Thyroid gland (tissue), 4 donors: ENCODE data around the gene RDX. TPM values are rescaled to one million over a fixed set of nuclear protein-coding genes. Genes with fewer than 3 reads are reported as not detected.
"Not testable (repeated sequence)": the region's sequence is repeated elsewhere in the genome, so short reads cannot be mapped to it uniquely, and the experiment has no call there.

Source experiments
- DNase-seq, 2 donors: peaks; one replicate each; pipeline ENCODE4 v3.0.0-alpha.2; 2019
- H3K27ac ChIP-seq, 3 donors: fragments of 200-600 bp; sonication (generic); 1 replicate in 2 of 3; 2 replicates in 1 of 3; pipeline ENCODE4 v1.5.1; 2016 to 2019; ENCODE audit warnings: mild to moderate bottlenecking in 1 of 3, moderate library complexity in 1 of 3
- H3K27me3 ChIP-seq: fragments of 200-600 bp; sonication (generic); one replicate; pipeline ENCODE4 v1.5.1; 2019
- H3K36me3 ChIP-seq, 2 donors: fragments of 200-600 bp; sonication (generic); one replicate each; pipeline ENCODE4 v1.5.1; 2016 to 2019
- H3K4me1 ChIP-seq, 2 donors: fragments of 200-600 bp; sonication (generic); one replicate each; pipeline ENCODE4 v1.5.1; 2017 to 2019
- H3K4me3 ChIP-seq, 3 donors: fragments of 200-600 bp; sonication (generic); replicated peaks in 1 of 3; 1 replicate in 2 of 3; 2 replicates in 1 of 3; pipeline ENCODE4 v1.5.1; 2016; ENCODE audit warnings: mild to moderate bottlenecking in 1 of 3
- H3K9me3 ChIP-seq: fragments of 200-600 bp; sonication (generic); one replicate; pipeline ENCODE4 v1.5.1; 2017
- POLR2A ChIP-seq, 2 donors: fragments of 450-650 bp; IDR thresholded peaks; one replicate each; pipeline ENCODE4 v1.6.1; 2017; ENCODE audit warnings: antibody characterized with exemption in 2 of 2, mild to moderate bottlenecking in 2 of 2, moderate library complexity in 1 of 2
- WGBS, 2 donors: methylation state at CpG; one replicate each; pipeline ENCODE4 v1.1.5; 2017; 5-methylcytosine and 5-hydroxymethylcytosine counted together
- intact Hi-C: fragments of 100-400 bp; cut with DNase I; formaldehyde crosslinking; loops from one replicate; pipeline ENCODE4 v1.15.1; 2023
- total RNA-seq, 4 donors: library from RNA; depleted of rRNA; stranded (reverse); fragments of >200 nt; gene quantifications; one replicate each; pipeline ENCODE4 v1.2.3, GENCODE V29; 2016
- TF ChIP-seq, protein P1 (sequence below), 6 experiments: fragments of 200-600 bp in 3 of 6; fragments of 450-650 bp in 3 of 6; sonication (generic) in 3 of 6; IDR thresholded peaks; one replicate each; pipeline ENCODE4 v1.5.1; 2016 to 2019; ENCODE audit warnings: antibody characterized with exemption in 6 of 6, mild to moderate bottlenecking in 2 of 6, inconsistent platforms in 1 of 6, moderate library complexity in 1 of 6

The RDX gene
- total RNA-seq, 4 donors from 2014 or later: 83.2 to 138 (median 107) TPM

GRCh38 chr11:110317516-110317932 lies 21.1 kb upstream of the RDX start:
- intact Hi-C loops: no loop called here
- H3K27ac ChIP-seq: no peak overlapping the region
- H3K36me3 ChIP-seq: no peaks in the 10 kb centered on the region
- TF ChIP-seq, protein P1, sequence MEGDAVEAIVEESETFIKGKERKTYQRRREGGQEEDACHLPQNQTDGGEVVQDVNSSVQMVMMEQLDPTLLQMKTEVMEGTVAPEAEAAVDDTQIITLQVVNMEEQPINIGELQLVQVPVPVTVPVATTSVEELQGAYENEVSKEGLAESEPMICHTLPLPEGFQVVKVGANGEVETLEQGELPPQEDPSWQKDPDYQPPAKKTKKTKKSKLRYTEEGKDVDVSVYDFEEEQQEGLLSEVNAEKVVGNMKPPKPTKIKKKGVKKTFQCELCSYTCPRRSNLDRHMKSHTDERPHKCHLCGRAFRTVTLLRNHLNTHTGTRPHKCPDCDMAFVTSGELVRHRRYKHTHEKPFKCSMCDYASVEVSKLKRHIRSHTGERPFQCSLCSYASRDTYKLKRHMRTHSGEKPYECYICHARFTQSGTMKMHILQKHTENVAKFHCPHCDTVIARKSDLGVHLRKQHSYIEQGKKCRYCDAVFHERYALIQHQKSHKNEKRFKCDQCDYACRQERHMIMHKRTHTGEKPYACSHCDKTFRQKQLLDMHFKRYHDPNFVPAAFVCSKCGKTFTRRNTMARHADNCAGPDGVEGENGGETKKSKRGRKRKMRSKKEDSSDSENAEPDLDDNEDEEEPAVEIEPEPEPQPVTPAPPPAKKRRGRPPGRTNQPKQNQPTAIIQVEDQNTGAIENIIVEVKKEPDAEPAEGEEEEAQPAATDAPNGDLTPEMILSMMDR (IDR thresholded peaks at IDR 0.05): no peak
- no peak for TF ChIP-seq POLR2A (IDR thresholded peaks at IDR 0.05)
- peaks cover 6 to 16% of the 10 kb centered on the region in 2 donors for H3K4me1 ChIP-seq
- no peak for DNase-seq
- no peaks in the 10 kb centered on the region for H3K27me3 ChIP-seq
- H3K4me3 ChIP-seq: no peak overlapping the region
- H3K9me3 ChIP-seq: no peaks in the 10 kb centered on the region
- 17 to 19% methylated on average over 3 of the region's 3 CpGs for WGBS, 2 donors

DNA sequence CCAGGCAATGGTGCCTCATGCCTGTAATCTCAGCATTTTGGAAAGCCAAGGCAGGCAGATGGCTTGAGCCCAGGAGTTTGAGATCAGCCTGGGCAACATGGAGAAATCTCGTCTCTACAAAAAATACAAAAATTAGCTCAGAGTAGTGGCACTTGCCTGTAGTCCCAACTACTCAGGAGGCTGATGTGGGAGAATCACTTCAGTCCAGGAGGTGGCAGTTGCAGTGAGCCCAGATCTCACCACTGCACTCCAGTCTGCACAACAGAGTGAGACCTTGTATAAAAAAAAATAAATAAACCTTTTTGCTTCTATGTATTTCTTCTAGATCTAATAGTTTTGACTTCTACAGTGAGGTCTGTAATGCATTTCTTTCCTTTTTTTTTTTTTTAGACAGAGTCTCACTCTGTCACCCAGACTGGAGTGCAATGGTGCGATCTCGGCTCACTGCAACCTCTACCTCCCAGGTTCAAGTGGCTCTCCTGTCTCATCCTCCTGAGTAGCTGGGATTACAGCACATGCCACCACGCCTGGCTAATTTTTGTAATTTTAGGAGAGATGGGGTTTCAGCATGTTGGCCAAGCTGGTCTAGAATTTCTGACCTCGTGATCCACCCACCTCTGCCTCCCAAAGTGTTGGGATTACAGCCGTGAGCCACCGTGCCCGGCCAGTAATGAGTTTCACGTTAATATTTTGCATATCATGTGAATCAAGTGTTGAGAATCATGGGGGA lies 18.1 kb upstream of the RDX start:
- no peak for TF ChIP-seq POLR2A (IDR thresholded peaks at IDR 0.05)
- TF ChIP-seq, protein P1 (IDR thresholded peaks at IDR 0.05): no peak
- intact Hi-C loops: no loop called here
- no peak overlapping the region for H3K27ac ChIP-seq
- H3K4me1 ChIP-seq: peaks cover 14 to 25% of the 10 kb centered on the region in 2 donors
- no peaks in the 10 kb centered on the region for H3K9me3 ChIP-seq
- peak; percentile 50 to 56 for DNase-seq
- no peaks in the 10 kb centered on the region for H3K27me3 ChIP-seq
- WGBS, 2 donors: 42 to 49% methylated on average over 9 of the region's 9 CpGs
- H3K36me3 ChIP-seq: no peaks in the 10 kb centered on the region
- H3K4me3 ChIP-seq: no peak overlapping the region

DNA sequence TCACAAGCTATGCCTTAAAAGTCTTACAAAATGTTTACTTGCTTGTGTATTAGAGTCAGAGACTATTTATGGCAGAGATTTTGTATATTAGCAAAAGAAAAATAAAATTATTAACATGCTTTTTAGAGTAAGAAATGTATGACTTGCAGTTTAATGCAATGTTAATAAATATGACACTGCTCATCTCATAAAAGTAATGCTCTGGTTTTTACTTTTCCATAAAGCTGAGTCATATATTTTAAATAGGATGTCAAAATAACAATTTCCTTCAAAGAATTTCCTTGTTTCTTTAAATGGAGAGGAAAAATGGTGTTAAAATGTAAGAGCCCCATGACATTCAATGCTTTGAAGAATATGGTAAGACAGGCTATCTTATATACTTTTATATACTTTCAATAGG lies 16.3 kb upstream of the RDX start:
- Histone ChIP-seq H3K4me3 (no peak overlapping the region), H3K27ac (no peak overlapping the region), H3K4me1 (peaks cover 14 to 23% of the 10 kb centered on the region in 2 donors), H3K27me3 (no peaks in the 10 kb centered on the region), H3K9me3 (no peaks in the 10 kb centered on the region), H3K36me3 (no peaks in the 10 kb centered on the region)
- DNase-seq: no peak
- intact Hi-C loops: no loop called here
- TF ChIP-seq, protein P1 (IDR thresholded peaks at IDR 0.05): no peak
- no peak for TF ChIP-seq POLR2A (IDR thresholded peaks at IDR 0.05)

DNA sequence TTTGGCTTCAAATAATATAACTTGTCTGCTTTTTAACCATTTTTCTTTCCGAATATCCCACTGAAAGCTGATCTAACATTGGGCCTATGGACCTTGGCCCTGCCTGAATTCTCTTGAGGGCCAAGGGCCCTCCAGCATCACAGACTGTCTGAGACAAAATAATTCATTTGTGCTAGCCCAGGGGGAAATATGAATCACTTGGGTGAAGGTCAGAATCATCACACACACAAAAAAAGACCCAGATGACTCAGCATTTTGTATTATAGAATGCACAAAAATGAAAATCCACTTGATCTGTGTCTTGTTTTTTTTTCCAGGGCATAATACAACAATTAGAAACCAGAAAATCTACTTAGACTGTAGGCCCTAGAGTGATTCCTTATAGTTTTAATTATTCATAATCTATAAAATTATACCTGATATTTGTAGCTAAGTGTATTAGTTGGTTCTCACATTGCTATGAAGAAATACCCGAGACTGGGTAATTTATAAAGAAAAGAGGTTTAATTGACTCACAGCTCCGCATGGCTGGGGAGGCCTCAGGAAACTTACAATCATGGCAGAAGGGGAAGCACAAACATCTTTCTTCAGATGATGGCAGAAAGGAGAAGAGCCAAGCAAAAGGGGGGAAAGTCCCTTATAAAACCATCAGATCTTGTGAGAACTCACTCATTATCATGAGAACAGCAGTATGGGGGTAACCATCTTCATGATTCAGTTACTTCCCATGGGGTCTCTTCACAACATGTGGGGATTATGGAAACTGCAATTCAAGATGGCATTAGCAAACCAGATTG lies 15.6 kb upstream of the RDX start:
- Histone ChIP-seq H3K36me3 (no peaks in the 10 kb centered on the region), H3K4me3 (no peak overlapping the region), H3K27me3 (no peaks in the 10 kb centered on the region), H3K27ac (peak overlapping the region in 1 of 3 donors; percentile 2), H3K4me1 (peaks cover 8 to 16% of the 10 kb centered on the region in 2 donors), H3K9me3 (no peaks in the 10 kb centered on the region)
- WGBS, 2 donors: 87 to 91% methylated on average over 3 of the region's 3 CpGs
- TF ChIP-seq, protein P1 (IDR thresholded peaks at IDR 0.05): no peak
- no peak for TF ChIP-seq POLR2A (IDR thresholded peaks at IDR 0.05)
- intact Hi-C loops: no loop called here
- no peak for DNase-seq

DNA sequence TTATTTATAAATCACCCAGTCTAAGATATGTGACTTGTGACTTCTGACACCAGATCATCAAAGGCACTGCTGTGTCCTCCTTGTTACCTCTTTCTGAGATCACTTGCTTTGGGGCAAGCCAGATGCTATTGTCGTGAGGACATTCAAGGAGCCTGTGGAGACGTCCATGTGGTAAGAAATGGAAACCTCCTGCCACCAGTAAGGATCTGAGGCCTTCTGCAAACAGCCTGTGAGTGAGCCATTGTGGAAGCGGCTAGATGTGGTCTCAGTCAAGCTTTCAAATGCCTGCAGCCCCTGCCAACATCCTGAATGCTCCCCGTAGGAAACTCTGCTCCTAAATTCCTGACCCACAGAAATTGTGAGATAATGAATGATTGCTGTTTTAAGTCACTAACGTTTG lies 11.7 kb upstream of the RDX start:
- Histone ChIP-seq H3K36me3 (no peaks in the 10 kb centered on the region), H3K4me3 (no peak overlapping the region), H3K9me3 (no peaks in the 10 kb centered on the region), H3K27me3 (no peaks in the 10 kb centered on the region), H3K4me1 (peaks cover 8 to 9% of the 10 kb centered on the region in 2 donors), H3K27ac (no peak overlapping the region)
- no peak for TF ChIP-seq POLR2A (IDR thresholded peaks at IDR 0.05)
- TF ChIP-seq, protein P1 (IDR thresholded peaks at IDR 0.05): no peak
- intact Hi-C loops: no loop called here
- 77 to 82% methylated on average over 5 of the region's 5 CpGs for WGBS, 2 donors
- no peak for DNase-seq

- not testable (repeated sequence) for H3K27ac ChIP-seq
- 72 to 86% methylated on average over 4 of the region's 4 CpGs for WGBS, 2 donors
These were observed 9.6 kb upstream of the RDX start for GRCh38 chr11:110306019-110306388.

More at GRCh38 chr11:110306019-110306388, 9.6 kb upstream of the RDX start:
- H3K4me1 ChIP-seq, H3K9me3 ChIP-seq, H3K27me3 ChIP-seq, intact Hi-C loops, DNase-seq, H3K4me3 ChIP-seq, H3K36me3 ChIP-seq: not testable (repeated sequence)
